ENCODE data around the gene SERPINC1.

- TF ChIP-seq SETDB1 (IDR thresholded peaks at IDR 0.05; ENCODE audit: low read length) (no peak), MCM3 (IDR thresholded peaks at IDR 0.05) (no peak), POLR2A (conservative IDR thresholded peaks at IDR 0.05) (no peak), MYNN (IDR thresholded peaks at IDR 0.05) (no peak), MYNN (CRISPR knock-in tag; IDR thresholded peaks at IDR 0.05) (no peak), MECOM (CRISPR knock-in tag; IDR thresholded peaks at IDR 0.05) (no peak), CTCF (IDR thresholded peaks at IDR 0.05 in 2 of 3, conservative IDR thresholded peaks at IDR 0.05 in 1 of 3; ENCODE audit: insufficient read depth in 2 of 3, low read depth in 1 of 3, low read length in 3 of 3) (no peak), NBN (IDR thresholded peaks at IDR 0.05; ENCODE audit: low read depth) (no peak), ATF3 (IDR thresholded peaks at IDR 0.05) (no peak), ATF3 (CRISPR knock-in tag; conservative IDR thresholded peaks at IDR 0.05) (no peak), POLR2AphosphoS5 (IDR thresholded peaks at IDR 0.05; ENCODE audit: control insufficient read depth, insufficient read depth, low read depth, low read length) (no peak), ZNF354B (CRISPR knock-in tag; IDR thresholded peaks at IDR 0.05) (no peak), ATF2 (CRISPR knock-in tag; IDR thresholded peaks at IDR 0.05) (no peak), ARNT (IDR thresholded peaks at IDR 0.05) (no peak), PCBP2 (IDR thresholded peaks at IDR 0.05; ENCODE audit: low read depth, low read length, poor library complexity, severe bottlenecking) (no peak), ETS1 (conservative IDR thresholded peaks at IDR 0.05; ENCODE audit: control insufficient read depth, low read depth, low read length) (no peak)
Measured at GRCh38 chr1:173887627-173888026, 29.5 kb downstream of the SERPINC1 start.

All from K562 (cell line).